Measurements from ENCODE around the gene ZNF784. TPM values are rescaled to one million over a fixed set of nuclear protein-coding genes. Genes with fewer than 3 reads are reported as not detected.

ZNF784 gene
- total RNA-seq, 3 donors from 2014 or later, result 2.6 to 6.7 (median 4.9) TPM

DNA sequence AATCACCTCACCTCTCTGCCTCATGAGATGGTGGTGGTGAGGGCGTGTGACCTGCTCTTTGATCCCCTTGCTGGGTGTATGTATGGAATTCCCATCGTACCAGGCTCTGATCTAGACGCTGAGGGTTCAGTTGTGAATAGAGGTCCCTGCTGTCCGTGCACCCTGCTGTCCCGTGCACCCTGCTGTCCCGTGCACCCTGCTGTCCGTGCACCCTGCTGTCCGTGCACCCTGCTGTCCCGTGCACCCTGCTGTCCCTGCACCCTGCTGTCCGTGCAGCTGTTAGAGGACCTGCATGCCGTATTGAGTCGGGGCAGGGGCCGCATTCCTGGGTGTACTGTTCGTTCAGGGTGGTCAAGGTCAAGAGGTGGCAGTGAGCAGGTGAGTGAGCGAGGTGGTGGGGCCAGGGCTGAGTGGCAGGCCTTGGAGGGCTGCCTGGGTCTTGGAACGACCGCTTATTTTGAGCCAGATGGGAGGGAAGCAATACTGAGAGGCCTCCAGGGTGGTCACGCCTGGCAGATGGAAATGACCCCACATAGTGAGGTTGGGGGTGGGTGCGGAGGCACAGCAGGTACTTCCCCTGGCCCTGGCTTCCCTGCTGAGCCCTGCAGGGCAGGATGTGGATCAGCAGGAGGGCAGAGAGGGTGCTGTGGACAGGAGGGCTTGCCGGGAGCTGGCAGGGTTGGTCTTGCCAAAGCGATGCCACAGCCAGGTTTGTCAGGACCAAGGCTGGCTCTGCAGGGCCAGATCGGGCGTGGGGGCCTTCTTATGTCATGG is 46.1 kb upstream of the ZNF784 start:
- Histone ChIP-seq H3K27ac (no peak overlapping the region), H3K9me3 (no peaks in the 10 kb centered on the region), H3K36me3 (peaks cover 25% of the 10 kb centered on the region), H3K27me3 (no peaks in the 10 kb centered on the region), H3K4me1 (peaks cover 0 to 6% of the 10 kb centered on the region in 2 donors), H3K4me3 (no peak overlapping the region)
- no peak for TF ChIP-seq POLR2A (IDR thresholded peaks at IDR 0.05)
- TF ChIP-seq, protein P1, sequence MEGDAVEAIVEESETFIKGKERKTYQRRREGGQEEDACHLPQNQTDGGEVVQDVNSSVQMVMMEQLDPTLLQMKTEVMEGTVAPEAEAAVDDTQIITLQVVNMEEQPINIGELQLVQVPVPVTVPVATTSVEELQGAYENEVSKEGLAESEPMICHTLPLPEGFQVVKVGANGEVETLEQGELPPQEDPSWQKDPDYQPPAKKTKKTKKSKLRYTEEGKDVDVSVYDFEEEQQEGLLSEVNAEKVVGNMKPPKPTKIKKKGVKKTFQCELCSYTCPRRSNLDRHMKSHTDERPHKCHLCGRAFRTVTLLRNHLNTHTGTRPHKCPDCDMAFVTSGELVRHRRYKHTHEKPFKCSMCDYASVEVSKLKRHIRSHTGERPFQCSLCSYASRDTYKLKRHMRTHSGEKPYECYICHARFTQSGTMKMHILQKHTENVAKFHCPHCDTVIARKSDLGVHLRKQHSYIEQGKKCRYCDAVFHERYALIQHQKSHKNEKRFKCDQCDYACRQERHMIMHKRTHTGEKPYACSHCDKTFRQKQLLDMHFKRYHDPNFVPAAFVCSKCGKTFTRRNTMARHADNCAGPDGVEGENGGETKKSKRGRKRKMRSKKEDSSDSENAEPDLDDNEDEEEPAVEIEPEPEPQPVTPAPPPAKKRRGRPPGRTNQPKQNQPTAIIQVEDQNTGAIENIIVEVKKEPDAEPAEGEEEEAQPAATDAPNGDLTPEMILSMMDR (IDR thresholded peaks at IDR 0.05), result no peak
- intact Hi-C loops (cut with DNase I; ENCODE audit: low total_unique reads), result no loop called here
- DNase-seq (ENCODE audit: low spot score in 2 of 2), result no peak

- DNase-seq (ENCODE audit: low spot score in 2 of 2), result no peak
- TF ChIP-seq, protein P1 (IDR thresholded peaks at IDR 0.05), result no peak
- TF ChIP-seq POLR2AphosphoS5 (IDR thresholded peaks at IDR 0.05), result no peak
- no peak for TF ChIP-seq POLR2A (IDR thresholded peaks at IDR 0.05)
- H3K4me1 ChIP-seq, result peaks cover 0 to 6% of the 10 kb centered on the region in 2 donors
- H3K27ac ChIP-seq, result no peak overlapping the region
- H3K4me3 ChIP-seq, result no peak overlapping the region
- no peaks in the 10 kb centered on the region for H3K9me3 ChIP-seq
- peaks cover 25% of the 10 kb centered on the region for H3K36me3 ChIP-seq
- no peaks in the 10 kb centered on the region for H3K27me3 ChIP-seq
- intact Hi-C loops (cut with DNase I; ENCODE audit: low total_unique reads), result no loop called here
Observed at GRCh38 chr19:55669418-55670279, 45.3 kb upstream of the ZNF784 start.

DNA sequence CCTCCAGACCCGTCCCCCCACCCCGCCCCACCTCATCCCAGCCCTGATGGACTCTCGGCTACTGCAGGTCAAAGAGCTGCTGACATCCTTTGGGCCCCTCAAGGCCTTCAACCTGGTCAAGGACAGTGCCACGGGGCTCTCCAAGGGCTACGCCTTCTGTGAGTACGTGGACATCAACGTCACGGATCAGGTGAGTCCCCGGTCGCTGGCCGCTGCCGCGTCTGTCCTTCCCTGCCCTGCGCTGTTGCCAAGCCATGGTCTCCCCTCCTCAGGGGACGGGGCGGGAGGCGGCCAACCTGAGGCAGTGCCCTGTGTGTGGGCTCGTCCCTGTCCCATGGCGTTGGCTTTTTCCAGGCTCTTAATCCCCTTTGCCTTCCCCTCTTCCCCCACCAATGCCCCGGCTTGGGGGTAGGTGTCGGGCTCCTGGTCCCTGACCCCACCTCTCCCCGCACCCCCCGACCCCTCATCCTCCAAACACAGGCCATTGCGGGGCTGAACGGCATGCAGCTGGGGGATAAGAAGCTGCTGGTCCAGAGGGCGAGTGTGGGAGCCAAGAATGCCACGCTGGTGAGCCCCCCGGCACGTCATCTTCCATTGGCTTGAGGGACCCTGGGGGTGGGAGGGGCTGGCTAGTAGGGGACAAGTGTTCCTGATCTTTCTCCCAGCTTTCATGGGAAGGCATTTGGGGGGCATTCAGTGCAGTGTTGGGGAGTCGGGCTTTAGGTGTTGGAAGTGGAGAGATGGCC is 44.4 kb upstream of the ZNF784 start:
- intact Hi-C loops (cut with DNase I; ENCODE audit: low total_unique reads), result no loop called here
- no peak overlapping the region for H3K4me3 ChIP-seq
- TF ChIP-seq, protein P1 (IDR thresholded peaks at IDR 0.05), result no peak
- TF ChIP-seq POLR2AphosphoS5 (IDR thresholded peaks at IDR 0.05) (no peak), POLR2A (IDR thresholded peaks at IDR 0.05) (no peak)
- no peaks in the 10 kb centered on the region for H3K4me1 ChIP-seq
- H3K27me3 ChIP-seq, result no peaks in the 10 kb centered on the region
- no peaks in the 10 kb centered on the region for H3K9me3 ChIP-seq
- DNase-seq (ENCODE audit: low spot score in 2 of 2), result no peak
- H3K36me3 ChIP-seq, result peaks cover 32% of the 10 kb centered on the region
- no peak overlapping the region for H3K27ac ChIP-seq

DNA sequence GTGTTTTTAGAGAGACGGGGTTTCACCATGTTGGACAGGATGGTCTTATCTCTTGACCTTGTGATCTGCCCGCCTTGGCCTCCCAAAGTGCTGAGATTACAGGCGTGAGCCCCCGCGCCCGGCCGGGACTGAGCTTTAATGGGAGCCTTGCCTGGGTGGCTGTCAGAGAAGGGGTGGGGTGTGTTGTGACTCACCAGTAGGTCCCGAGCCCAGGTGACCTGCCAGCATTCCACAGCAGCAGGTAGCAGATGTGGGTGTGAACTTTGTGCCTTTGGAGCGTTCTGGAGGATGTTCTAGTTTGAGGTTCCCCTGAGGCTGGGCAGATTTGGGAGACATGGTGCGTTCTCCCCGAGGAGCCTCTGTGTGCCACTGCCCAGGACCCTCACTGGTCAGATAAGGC is 43.6 kb upstream of the ZNF784 start:
- Histone ChIP-seq H3K27me3 (no peaks in the 10 kb centered on the region), H3K4me3 (no peak overlapping the region), H3K36me3 (peaks cover 36% of the 10 kb centered on the region), H3K4me1 (no peaks in the 10 kb centered on the region), H3K9me3 (no peaks in the 10 kb centered on the region), H3K27ac (no peak overlapping the region)
- intact Hi-C loops (cut with DNase I; ENCODE audit: low total_unique reads), result no loop called here
- no peak for DNase-seq (ENCODE audit: low spot score in 2 of 2)
- no peak for TF ChIP-seq POLR2A (IDR thresholded peaks at IDR 0.05)
- TF ChIP-seq, protein P1 (IDR thresholded peaks at IDR 0.05), result no peak
- no peak for TF ChIP-seq POLR2AphosphoS5 (IDR thresholded peaks at IDR 0.05)

Data from breast epithelium (tissue), 4 donors.